T47D (cell line): ENCODE measurements around the gene DCST2.

Experiments used
- DNase-seq, 2 experiments: peaks; one replicate each; pipeline versions ENCODE4 v3.0.0 to v3.0.0-alpha.2; 2011 to 2012; ENCODE audit warnings: low read depth in 1 of 2, low spot score in 1 of 2
- JUND ChIP-seq: IDR thresholded peaks from 2 replicates; pipeline ENCODE4 v1.6.1; 2012; ENCODE audit warnings: low read depth
- in situ Hi-C: cut with HindIII; loops from 2 replicates; pipeline ENCODE4 v1.10.0; 2016; ENCODE audit warnings: low sequenced_read_pairs, low pct_unique_long_range_greater_than_20kb

Gene DCST2

GRCh38 chr1:155040358-155041093 lies 6.9 kb upstream of the DCST2 start:
- no peak for DNase-seq
- TF ChIP-seq JUND = no peak
- in situ Hi-C loops = no loop called here

GRCh38 chr1:155039308-155039669 lies 5.7 kb upstream of the DCST2 start:
- no peak for DNase-seq
- TF ChIP-seq JUND = no peak
- in situ Hi-C loops = no loop called here

- no peak for TF ChIP-seq JUND
- in situ Hi-C loops = no loop called here
- DNase-seq = peak in 1 of 2 experiments; percentile 84
These were observed 5.2 kb upstream of the DCST2 start for GRCh38 chr1:155038602-155039307.

- TF ChIP-seq JUND = no peak
- no peak for DNase-seq
- in situ Hi-C loops = no loop called here
These were observed 4.4 kb upstream of the DCST2 start for GRCh38 chr1:155037851-155038441.

GRCh38 chr1:155037043-155037442 lies 3.5 kb upstream of the DCST2 start:
- no peak for TF ChIP-seq JUND
- DNase-seq = no peak
- in situ Hi-C loops = no loop called here

- no peak for DNase-seq
- TF ChIP-seq JUND = no peak
- in situ Hi-C loops = no loop called here
These were observed 2.4 kb upstream of the DCST2 start for GRCh38 chr1:155035936-155036335.

- in situ Hi-C loops = no loop called here
- TF ChIP-seq JUND = no peak
- DNase-seq = no peak
These were observed 982 bp upstream of the DCST2 start for GRCh38 chr1:155034318-155035208.

GRCh38 chr1:155032886-155033285 lies 695 bp downstream of the DCST2 start:
- no peak for TF ChIP-seq JUND
- no peak for DNase-seq
- in situ Hi-C loops = no loop called here

- in situ Hi-C loops = no loop called here
- no peak for DNase-seq
- no peak for TF ChIP-seq JUND
These were observed 2.7 kb downstream of the DCST2 start for GRCh38 chr1:155030899-155031298.

GRCh38 chr1:155030243-155030795 lies 3.3 kb downstream of the DCST2 start:
- in situ Hi-C loops = no loop called here
- DNase-seq = no peak
- no peak for TF ChIP-seq JUND

GRCh38 chr1:155029513-155030242 lies 3.9 kb downstream of the DCST2 start:
- no peak for TF ChIP-seq JUND
- in situ Hi-C loops = no loop called here
- no peak for DNase-seq

- no peak for TF ChIP-seq JUND
- in situ Hi-C loops = no loop called here
- DNase-seq = no peak
These were observed 7.0 kb downstream of the DCST2 start for GRCh38 chr1:155026588-155026987.
